HG02852 (cell line): ENCODE data around the gene NUP160.
"Not testable (repeated sequence)": the region's sequence is repeated elsewhere in the genome, so short reads cannot be mapped to it uniquely, and the experiment has no call there.

ENCODE experiments used
- ATAC-seq: cut with Tn5 transposase; IDR thresholded peaks from one replicate; pipeline ENCODE4 v1.9.1; 2021; ENCODE audit warnings: mild to moderate bottlenecking, moderate library complexity; ENCODE audit not compliant: unreplicated experiment

The NUP160 gene

GRCh38 chr11:47847892-47848699 is at the start of gene NUP160:
Gene NUP160 (minus strand): TSS chr11:47848350. CDS start chr11:47848318, 32 bp downstream.
- peak; percentile 84 for ATAC-seq

GRCh38 chr11:47896199-47896598 is 48.0 kb upstream of the NUP160 start:
- ATAC-seq, result no peak

- ATAC-seq, result no peak
Measured at GRCh38 chr11:47895035-47895434, 46.9 kb upstream of the NUP160 start.

GRCh38 chr11:47892546-47893276 is 44.6 kb upstream of the NUP160 start:
- ATAC-seq, result not testable (repeated sequence)

- ATAC-seq, result no peak
Measured at GRCh38 chr11:47891886-47892285, 43.7 kb upstream of the NUP160 start.

GRCh38 chr11:47889714-47890441 is 41.7 kb upstream of the NUP160 start:
- no peak for ATAC-seq

GRCh38 chr11:47887910-47888569 is 39.9 kb upstream of the NUP160 start:
- ATAC-seq, result no peak

- ATAC-seq, result no peak
Measured at GRCh38 chr11:47886096-47886495, 37.9 kb upstream of the NUP160 start.

- ATAC-seq, result not testable (repeated sequence)
Measured at GRCh38 chr11:47882437-47882836, 34.3 kb upstream of the NUP160 start.

- no peak for ATAC-seq
Measured at GRCh38 chr11:47881145-47881544, 33.0 kb upstream of the NUP160 start.

- peak; percentile 54 for ATAC-seq
Measured at GRCh38 chr11:47879259-47880158, 31.4 kb upstream of the NUP160 start.

- ATAC-seq, result not testable (repeated sequence)
Measured at GRCh38 chr11:47875858-47876257, 27.7 kb upstream of the NUP160 start.

- no peak for ATAC-seq
Measured at GRCh38 chr11:47870404-47870803, 22.3 kb upstream of the NUP160 start.

GRCh38 chr11:47869544-47870393 is 21.6 kb upstream of the NUP160 start:
- no peak for ATAC-seq

GRCh38 chr11:47867823-47868222 is 19.7 kb upstream of the NUP160 start:
- no peak for ATAC-seq

GRCh38 chr11:47866892-47867291 is 18.7 kb upstream of the NUP160 start:
- ATAC-seq, result not testable (repeated sequence)

- ATAC-seq, result no peak
Measured at GRCh38 chr11:47864901-47865300, 16.8 kb upstream of the NUP160 start.

GRCh38 chr11:47863898-47864430 is 15.8 kb upstream of the NUP160 start:
- no peak for ATAC-seq
